Gastroesophageal sphincter (tissue), 3 donors: ENCODE results near the gene PUM1.

ENCODE experiments used
- CTCF ChIP-seq, 4 experiments: fragments of 200-600 bp in 2 of 4; fragments of 450-650 bp in 2 of 4; sonication (generic) in 1 of 4; IDR thresholded peaks; one replicate each; pipeline ENCODE4 v1.5.1; 2017 to 2019; ENCODE audit warnings: antibody characterized with exemption in 4 of 4, mild to moderate bottlenecking in 2 of 4, moderate library complexity in 2 of 4
- POLR2A ChIP-seq, 2 donors: fragments of 450-650 bp; IDR thresholded peaks; one replicate each; pipeline ENCODE4 v1.6.1; 2017; ENCODE audit warnings: antibody characterized with exemption in 2 of 2, mild to moderate bottlenecking in 2 of 2, moderate library complexity in 1 of 2
- POLR2AphosphoS5 ChIP-seq: sonication (generic); formaldehyde crosslinking; IDR thresholded peaks from one replicate; pipeline ENCODE4 v1.6.1; 2017; ENCODE audit warnings: antibody characterized with exemption

GRCh38 chr1:30975217-30975616 is 90.3 kb downstream of the PUM1 start:
- TF ChIP-seq CTCF (IDR thresholded peaks at IDR 0.05) = no peak
- no peak for TF ChIP-seq POLR2AphosphoS5
- TF ChIP-seq POLR2A (IDR thresholded peaks at IDR 0.05) = no peak
